GM06990 (cell line): Measurements from ENCODE around the gene SOX9.

Experiments
- DNase-seq: peaks from one replicate; pipeline ENCODE4 v3.0.0-alpha.2; 2011; ENCODE audit not compliant: insufficient read length; ENCODE audit errors: extremely low read depth
- H3K27me3 ChIP-seq: replicated peaks from 2 replicates; pipeline ENCODE4 v1.6.0; 2011; ENCODE audit warnings: low read length; ENCODE audit not compliant: control insufficient read depth, insufficient read depth
- H3K36me3 ChIP-seq: 2 replicates; pipeline ENCODE4 v1.5.1; 2011; ENCODE audit warnings: low read length; ENCODE audit not compliant: control insufficient read depth, insufficient read depth
- H3K4me3 ChIP-seq: replicated peaks from 2 replicates; pipeline ENCODE4 v1.5.1; 2011; ENCODE audit warnings: low read depth, mild to moderate bottlenecking, control low read depth, low read length
- CTCF ChIP-seq: IDR thresholded peaks from 2 replicates; pipeline ENCODE4 v1.5.1; 2011; ENCODE audit warnings: low read length, control low read depth, mild to moderate bottlenecking, inconsistent platforms; ENCODE audit not compliant: insufficient read depth, poor library complexity, severe bottlenecking

The SOX9 gene

DNA sequence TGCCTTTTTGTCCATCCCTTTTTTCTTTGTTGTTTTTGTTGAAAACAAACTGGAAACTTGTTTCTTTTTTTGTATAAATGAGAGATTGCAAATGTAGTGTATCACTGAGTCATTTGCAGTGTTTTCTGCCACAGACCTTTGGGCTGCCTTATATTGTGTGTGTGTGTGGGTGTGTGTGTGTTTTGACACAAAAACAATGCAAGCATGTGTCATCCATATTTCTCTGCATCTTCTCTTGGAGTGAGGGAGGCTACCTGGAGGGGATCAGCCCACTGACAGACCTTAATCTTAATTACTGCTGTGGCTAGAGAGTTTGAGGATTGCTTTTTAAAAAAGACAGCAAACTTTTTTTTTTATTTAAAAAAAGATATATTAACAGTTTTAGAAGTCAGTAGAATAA is 4.9 kb downstream of the SOX9 start:
- DNase-seq = no peak
- TF ChIP-seq CTCF = no peak
- H3K27me3 ChIP-seq = no peaks in the 10 kb centered on the region; the same call in 1 of the 2 replicates
- no peak overlapping the region for H3K4me3 ChIP-seq
- H3K36me3 ChIP-seq = no peaks in the 10 kb centered on the region; the same call in 1 of the 2 replicates

DNA sequence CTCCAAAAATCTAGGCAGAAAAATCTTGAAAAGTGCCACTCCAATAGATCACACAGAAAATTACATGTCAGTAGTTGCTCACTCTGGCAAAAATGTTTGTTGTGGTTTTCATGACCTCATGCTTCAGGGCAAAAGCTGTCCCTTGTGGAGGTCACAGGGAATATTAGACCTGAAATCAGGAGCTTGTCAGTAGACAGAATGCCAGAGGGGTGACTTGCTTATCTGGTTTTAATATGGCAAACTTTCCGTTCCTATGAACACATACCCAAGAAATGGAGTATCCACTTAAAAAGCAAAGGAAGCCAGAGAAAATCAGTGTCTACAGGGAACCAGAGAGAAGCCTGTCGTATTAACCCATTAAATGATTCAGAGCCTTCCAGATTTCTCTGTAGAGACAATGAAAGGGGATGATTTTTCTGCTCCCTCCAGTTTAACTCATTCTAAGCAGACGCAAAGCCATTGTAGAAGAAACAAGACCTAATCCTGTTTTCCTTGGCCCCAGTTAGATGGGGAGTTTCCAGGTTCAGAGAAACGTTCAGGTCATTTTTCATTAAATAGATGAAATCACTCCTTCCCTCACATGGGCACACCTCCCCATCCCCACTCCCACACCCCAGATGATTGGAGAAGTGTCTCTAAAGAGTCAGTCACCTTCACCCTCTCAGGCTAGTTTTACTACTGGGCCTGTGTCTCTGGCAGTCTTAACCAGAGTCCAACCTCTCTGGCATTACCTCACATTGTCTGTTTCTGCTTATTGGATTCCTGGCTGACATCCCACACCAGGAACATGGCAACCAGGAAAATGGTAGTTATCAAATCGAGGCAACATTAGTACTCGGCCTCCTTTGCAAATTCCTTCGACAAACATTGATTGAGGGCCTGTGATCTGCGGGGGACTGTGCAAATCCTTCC is 6.0 kb downstream of the SOX9 start:
- DNase-seq = no peak
- H3K4me3 ChIP-seq = no peak overlapping the region
- no peaks in the 10 kb centered on the region; the same call in 1 of the 2 replicates for H3K27me3 ChIP-seq
- H3K36me3 ChIP-seq = no peaks in the 10 kb centered on the region; the same call in 1 of the 2 replicates
- no peak for TF ChIP-seq CTCF

DNA sequence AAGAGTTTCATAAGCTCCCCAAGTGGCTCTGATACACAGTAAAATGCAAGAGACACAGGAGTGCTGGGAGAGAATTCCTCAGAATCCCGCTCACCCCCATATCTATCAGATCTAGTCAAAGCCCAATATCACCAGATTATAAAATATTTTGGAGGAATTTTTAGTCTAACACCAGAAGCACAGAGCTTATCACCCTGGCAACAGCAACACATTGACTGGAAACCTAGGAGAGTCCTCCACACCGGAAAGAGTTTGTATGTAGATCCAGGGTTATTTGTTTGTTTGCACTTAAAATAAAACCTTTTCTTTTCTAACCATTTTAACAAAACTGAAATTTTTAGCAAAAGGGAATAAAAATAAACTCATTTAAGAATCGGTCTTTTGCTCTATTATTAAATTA is 7.2 kb downstream of the SOX9 start:
- no peak for TF ChIP-seq CTCF
- Histone ChIP-seq H3K27me3 (no peaks in the 10 kb centered on the region), H3K36me3 (no peaks in the 10 kb centered on the region; the same call in 1 of the 2 replicates), H3K4me3 (no peak overlapping the region)
- no peak for DNase-seq

GRCh38 chr17:72134608-72135394 is 14.0 kb downstream of the SOX9 start:
- DNase-seq = no peak
- Histone ChIP-seq H3K36me3 (no peaks in the 10 kb centered on the region), H3K27me3 (0 out of 2 replicates have a peak, but pooled peaks cover 1% of the 10 kb centered on the region), H3K4me3 (no peak overlapping the region)
- TF ChIP-seq CTCF = no peak

GRCh38 chr17:72135546-72136325 is 14.9 kb downstream of the SOX9 start:
- 0 out of 2 replicates have a peak, but pooled peaks cover 1% of the 10 kb centered on the region for H3K27me3 ChIP-seq
- no peak for TF ChIP-seq CTCF
- H3K4me3 ChIP-seq = no peak overlapping the region
- no peaks in the 10 kb centered on the region for H3K36me3 ChIP-seq
- no peak for DNase-seq
